Left ventricle myocardium superior (tissue), 1 donor: ENCODE results near the gene PTX4. TPM values are rescaled to one million over a fixed set of nuclear protein-coding genes. Genes with fewer than 3 reads are reported as not detected.
A peak's percentile ranks its signal among the peaks of the same experiment; 100 is the strongest.

Source experiments
- ATAC-seq: fragments of 200-7000 bp; cut with Tn5 transposase; one replicate; pipeline ENCODE4 v1.9.1; 2020; ENCODE audit warnings: mild to moderate bottlenecking, moderate library complexity
- DNase-seq: peaks from one replicate; pipeline ENCODE4 v3.0.0-alpha.2; 2020
- intact Hi-C: fragments of 100-400 bp; cut with micrococcal nuclease; formaldehyde crosslinking; loops from one replicate; pipeline ENCODE4 v1.11.0; 2022
- long read RNA-seq: library from polyadenylated mRNA; unstranded; transcript quantifications from one replicate; pipeline ENCODE4 v2.0.0, GENCODE V29; 2021
- total RNA-seq: library from RNA; stranded (reverse); fragmentation: NEBNext Ultra II Directional; extraction: Animal tissue kit (Norgen Biotek cat#: 25700); gene quantifications from one replicate; pipeline ENCODE4 v1.2.1, GENCODE V29; 2021
- donor health status: DM: no; HTN: yes; CAD: no; lungs with severe emphysema.

The PTX4 gene
- not detected for total RNA-seq
- long read RNA-seq, result 0 reads

GRCh38 chr16:1488619-1489018, at the start of gene PTX4:
Gene PTX4 (minus strand): TSS chr16:1488944. CDS start chr16:1488909, 35 bp downstream.
- ATAC-seq (no peak), DNase-seq (no peak)
- intact Hi-C loops, result no loop called here

GRCh38 chr16:1537763-1538289, 49.1 kb upstream of the PTX4 start:
- intact Hi-C loops, result no loop called here
- DNase-seq (peak; percentile 32), ATAC-seq (no peak)

- ATAC-seq (no peak), DNase-seq (peak; percentile 36)
- intact Hi-C loops, result no loop called here
Observed at GRCh38 chr16:1537138-1537577, 48.4 kb upstream of the PTX4 start.

GRCh38 chr16:1536601-1537000, 47.9 kb upstream of the PTX4 start:
- intact Hi-C loops, result no loop called here
- DNase-seq (peak; percentile 25), ATAC-seq (no peak)

GRCh38 chr16:1535391-1536291, 46.9 kb upstream of the PTX4 start:
- ATAC-seq (no peak), DNase-seq (peak; percentile 50)
- intact Hi-C loops, result no loop called here

- ATAC-seq, result no peak
- intact Hi-C loops, result no loop called here
- peak; percentile 57 for DNase-seq
Observed at GRCh38 chr16:1534021-1535020, 45.6 kb upstream of the PTX4 start.

- ATAC-seq, result peak; percentile 61
Observed at GRCh38 chr16:1533443-1533951, 44.8 kb upstream of the PTX4 start, which contains the start of gene TMEM204. Gene TMEM204 (plus strand): TSS chr16:1533666. CDS start chr16:1534276, 610 bp downstream.

GRCh38 chr16:1532771-1533170, 44.0 kb upstream of the PTX4 start:
- DNase-seq (peak; percentile 63), ATAC-seq (peak; percentile 11)
- intact Hi-C loops, result no loop called here

More at GRCh38 chr16:1533443-1533951, 44.8 kb upstream of the PTX4 start, which contains the start of gene TMEM204:
- intact Hi-C loops, result no loop called here
- DNase-seq, result peak; percentile 87

GRCh38 chr16:1532081-1532760, 43.5 kb upstream of the PTX4 start:
- peak; percentile 95 for DNase-seq
- intact Hi-C loops, result no loop called here
- ATAC-seq, result peak; percentile 79

GRCh38 chr16:1531638-1531910, 42.8 kb upstream of the PTX4 start:
- intact Hi-C loops, result no loop called here
- ATAC-seq (no peak), DNase-seq (no peak)

- peak; percentile 51 for ATAC-seq
- peak; percentile 83 for DNase-seq
- intact Hi-C loops, result no loop called here
Observed at GRCh38 chr16:1530883-1531637, 42.3 kb upstream of the PTX4 start.

- DNase-seq (no peak), ATAC-seq (no peak)
- intact Hi-C loops, result no loop called here
Observed at GRCh38 chr16:1530349-1530882, 41.7 kb upstream of the PTX4 start.

GRCh38 chr16:1528921-1529537, 40.3 kb upstream of the PTX4 start:
- DNase-seq (no peak), ATAC-seq (no peak)
- intact Hi-C loops, result no loop called here

GRCh38 chr16:1527836-1528811, 39.4 kb upstream of the PTX4 start:
- ATAC-seq, result peak; percentile 26
- intact Hi-C loops, result no loop called here
- peak; percentile 84 for DNase-seq

GRCh38 chr16:1526608-1527555, 38.1 kb upstream of the PTX4 start:
- intact Hi-C loops, result no loop called here
- DNase-seq (no peak), ATAC-seq (no peak)
